DOHH2 (cell line): ENCODE measurements around the gene CTAGE1.

Experiments
- CTCF ChIP-seq: fragments of 200-600 bp; sonication (generic); IDR thresholded peaks from one replicate; pipeline ENCODE4 v1.5.1; 2014; ENCODE audit warnings: antibody characterized with exemption, mild to moderate bottlenecking, low read depth, low read length; ENCODE audit not compliant: poor library complexity, severe bottlenecking
- EZH2phosphoT487 ChIP-seq: fragments of 200-600 bp; sonication (generic); IDR thresholded peaks from 2 replicates; pipeline ENCODE4 v1.6.1; 2017; ENCODE audit warnings: borderline replicate concordance, mild to moderate bottlenecking, antibody characterized with exemption, low read length, moderate library complexity, mixed read lengths

GRCh38 chr18:22409445-22409844 lies 8.3 kb downstream of the CTAGE1 start:
- TF ChIP-seq CTCF (no peak), EZH2phosphoT487 (no peak)
